ENCODE measurements around the gene FTO.

DNA sequence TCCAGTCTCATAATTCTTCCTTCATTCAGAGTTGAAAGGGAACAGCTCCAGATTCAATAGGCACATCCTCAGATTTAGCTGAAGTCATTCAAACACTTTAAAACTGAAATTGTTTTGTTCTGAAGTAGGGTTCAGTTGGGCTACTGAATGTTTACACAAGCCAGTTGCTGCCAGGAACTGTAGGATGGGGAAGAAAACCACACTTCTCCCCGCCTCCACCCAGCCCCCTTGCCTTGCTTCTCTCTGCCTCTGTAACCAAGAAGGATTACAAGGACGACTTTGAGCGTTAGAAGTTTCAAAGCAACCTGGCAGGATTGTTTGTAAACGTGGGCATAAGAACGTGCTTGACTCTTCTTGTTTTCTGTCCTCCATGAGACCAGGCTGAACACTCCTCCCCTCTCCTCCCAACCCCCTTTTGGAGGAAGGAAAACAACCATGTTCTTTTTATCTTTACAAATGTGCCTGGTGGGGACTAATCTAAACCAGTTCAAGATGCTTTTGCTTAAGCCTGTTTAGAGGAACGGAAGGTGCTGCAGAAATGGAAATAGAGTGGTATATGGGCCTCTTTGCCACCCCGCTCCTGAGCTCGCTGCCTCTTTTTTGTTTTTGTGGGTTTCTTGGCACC is 287.9 kb downstream of the FTO start:
- TF ChIP-seq EZH2 (IDR thresholded peaks at IDR 0.05) (no peak), POLR2AphosphoS5 (IDR thresholded peaks at IDR 0.05; ENCODE audit: borderline replicate concordance, low read depth, low read length) (no peak)

All from SK-N-MC (cell line).